GM19239 (cell line): ENCODE results near the gene BBS7.

ENCODE experiments used
- DNase-seq: peaks from one replicate; pipeline ENCODE4 v3.0.0; 2011; ENCODE audit warnings: low spot score; ENCODE audit not compliant: insufficient read length
- FAIRE-seq: peaks from 2 replicates; lab custom pipeline; 2011; peaks lifted over from hg19 to GRCh38; lab: Jason Lieb, UNC

Gene BBS7

DNA sequence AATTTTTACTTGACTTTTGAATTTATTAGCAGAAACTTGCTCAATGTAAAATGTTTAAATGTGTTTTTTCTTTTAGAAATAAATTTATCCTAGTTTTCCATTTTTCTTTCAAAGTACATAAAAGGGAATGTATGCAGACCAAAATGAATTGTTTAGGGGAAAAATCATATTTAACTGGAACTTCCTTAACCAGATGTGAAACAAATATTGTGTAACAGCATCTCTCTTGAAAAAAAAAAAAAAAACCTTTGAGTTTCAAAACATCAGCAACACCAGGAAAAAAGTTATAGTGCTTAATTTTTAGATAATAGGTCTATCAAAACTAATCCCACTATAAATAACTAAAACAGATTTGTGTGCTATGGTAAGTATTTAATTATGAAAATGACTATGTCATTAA lies 32.1 kb downstream of the BBS7 start:
- FAIRE-seq, result no peak
- DNase-seq, result no peak

DNA sequence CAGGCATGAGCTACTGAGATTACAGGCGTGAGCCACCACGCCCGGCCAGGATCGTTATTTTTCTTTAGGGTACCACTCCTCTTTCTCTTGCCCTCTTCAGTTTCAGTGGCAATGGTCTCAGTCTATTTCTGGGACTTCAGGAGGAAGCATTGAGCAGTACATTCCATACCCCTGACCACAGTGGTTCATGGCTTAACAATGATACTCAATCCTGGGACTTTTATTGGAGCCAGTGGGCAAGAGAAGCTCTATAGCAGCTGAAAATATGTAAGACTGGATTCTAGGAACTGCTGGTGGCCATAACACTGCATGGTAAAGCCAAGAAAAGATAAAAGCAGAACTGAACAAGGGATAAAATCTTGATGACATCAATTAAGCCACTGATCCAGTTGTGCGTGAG lies 40.8 kb downstream of the BBS7 start:
- no peak for DNase-seq
- FAIRE-seq, result no peak

DNA sequence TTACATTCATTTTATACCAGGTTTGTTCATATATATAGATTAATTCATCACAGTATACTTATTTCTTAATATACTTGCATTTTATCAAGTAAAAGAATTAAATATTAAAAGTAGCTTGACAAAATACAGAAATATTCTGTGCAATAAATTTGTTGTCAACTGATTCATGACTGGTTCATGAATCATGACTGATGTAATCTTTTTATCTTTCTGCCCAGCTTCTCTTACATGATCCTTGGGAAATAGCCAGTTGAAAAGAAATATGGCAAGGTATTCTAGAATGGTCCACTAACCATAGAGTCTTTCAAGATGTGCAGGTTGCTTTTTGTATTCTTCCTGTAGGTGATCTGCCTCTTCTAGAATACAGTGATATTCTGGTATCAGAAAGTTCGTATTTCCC lies 42.4 kb downstream of the BBS7 start:
- no peak for FAIRE-seq
- DNase-seq, result no peak

- FAIRE-seq (no peak), DNase-seq (no peak)
Measured at GRCh38 chr4:121824950-121825349, 45.3 kb downstream of the BBS7 start.

- no peak for DNase-seq
- no peak for FAIRE-seq
Measured at GRCh38 chr4:121824171-121824527, 46.1 kb downstream of the BBS7 start.

GRCh38 chr4:121823505-121824170 lies 46.6 kb downstream of the BBS7 start, which contains the start of gene CCNA2:
CCNA2 (minus strand) TSS chr4:121823883; CDS start chr4:121823628, 255 bp downstream.
- FAIRE-seq (peak; percentile 99), DNase-seq (peak; percentile 75)

- peak; percentile 94 for FAIRE-seq
Measured at GRCh38 chr4:121822796-121823504, 47.3 kb downstream of the BBS7 start.

GRCh38 chr4:121822047-121822446 lies 48.2 kb downstream of the BBS7 start:
- FAIRE-seq (no peak), DNase-seq (no peak)

More at GRCh38 chr4:121822796-121823504, 47.3 kb downstream of the BBS7 start:
- no peak for DNase-seq

GRCh38 chr4:121819216-121819965 lies 50.9 kb downstream of the BBS7 start:
- DNase-seq (no peak), FAIRE-seq (no peak)

GRCh38 chr4:121818215-121818614 lies 52.1 kb downstream of the BBS7 start:
- FAIRE-seq (no peak), DNase-seq (no peak)

- FAIRE-seq, result no peak
Measured at GRCh38 chr4:121817701-121818100, 52.6 kb downstream of the BBS7 start.

GRCh38 chr4:121817006-121817405 lies 53.3 kb downstream of the BBS7 start:
- DNase-seq (no peak), FAIRE-seq (no peak)

More at GRCh38 chr4:121817701-121818100, 52.6 kb downstream of the BBS7 start:
- DNase-seq, result no peak

DNA sequence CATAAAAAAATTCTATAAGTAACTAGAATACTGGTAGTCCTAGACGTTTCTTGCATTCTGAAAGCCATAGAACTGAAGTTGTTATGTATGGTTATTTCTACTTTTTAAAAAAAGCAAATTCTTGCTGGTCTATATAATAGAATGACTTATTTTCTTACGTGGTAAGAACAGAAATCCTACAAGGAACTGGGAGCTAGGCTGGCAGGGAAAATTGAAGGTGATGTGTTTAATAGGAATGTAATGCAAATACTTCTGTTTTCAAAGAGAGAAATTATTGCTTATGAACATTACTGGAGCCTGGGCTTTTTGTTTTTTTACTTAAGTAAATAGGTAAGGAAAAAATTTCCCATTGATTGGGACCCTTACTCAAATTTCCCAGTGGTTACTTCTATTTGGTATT lies 55.5 kb downstream of the BBS7 start:
- DNase-seq, result no peak
- no peak for FAIRE-seq

DNA sequence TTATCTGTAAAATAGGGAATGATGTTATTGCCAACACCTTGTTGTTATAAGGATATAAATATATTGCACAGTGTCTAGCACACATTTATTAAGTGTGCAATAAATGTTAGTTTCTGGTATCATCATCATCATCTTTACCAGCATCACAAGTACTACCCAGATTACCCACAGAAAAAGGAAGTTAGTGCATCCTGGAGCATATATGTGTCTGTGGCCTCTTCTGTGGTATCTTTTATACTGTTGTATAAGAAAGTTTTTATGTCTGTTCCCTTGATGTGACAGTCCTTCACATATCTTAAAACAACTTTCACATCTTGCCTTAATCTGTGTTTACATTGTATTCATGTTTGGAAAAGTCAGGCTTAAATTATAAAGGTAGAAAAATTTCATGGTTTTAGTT lies 59.2 kb downstream of the BBS7 start:
- DNase-seq (no peak), FAIRE-seq (no peak)

DNA sequence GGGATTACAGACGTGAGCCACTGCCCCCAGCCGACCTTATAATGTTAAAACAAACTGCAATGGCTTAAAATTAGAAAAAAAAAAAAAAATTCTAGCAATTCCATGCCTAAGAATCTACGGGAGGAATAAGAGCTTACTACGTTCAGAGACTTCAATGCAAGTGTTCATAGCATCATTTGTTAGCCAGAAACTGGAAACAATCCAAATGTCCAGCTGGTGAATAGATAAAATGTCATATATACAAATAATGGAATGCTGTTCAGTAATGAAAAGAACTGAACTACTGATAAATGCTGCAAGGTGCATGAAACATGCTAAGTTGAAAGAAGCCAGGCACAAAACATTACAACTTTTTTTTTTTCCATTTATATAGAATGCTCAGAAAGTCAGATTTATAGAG lies 63.9 kb downstream of the BBS7 start:
- DNase-seq (no peak), FAIRE-seq (no peak)

GRCh38 chr4:121801715-121802075 lies 68.6 kb downstream of the BBS7 start:
- FAIRE-seq (peak; percentile 75), DNase-seq (no peak)

DNA sequence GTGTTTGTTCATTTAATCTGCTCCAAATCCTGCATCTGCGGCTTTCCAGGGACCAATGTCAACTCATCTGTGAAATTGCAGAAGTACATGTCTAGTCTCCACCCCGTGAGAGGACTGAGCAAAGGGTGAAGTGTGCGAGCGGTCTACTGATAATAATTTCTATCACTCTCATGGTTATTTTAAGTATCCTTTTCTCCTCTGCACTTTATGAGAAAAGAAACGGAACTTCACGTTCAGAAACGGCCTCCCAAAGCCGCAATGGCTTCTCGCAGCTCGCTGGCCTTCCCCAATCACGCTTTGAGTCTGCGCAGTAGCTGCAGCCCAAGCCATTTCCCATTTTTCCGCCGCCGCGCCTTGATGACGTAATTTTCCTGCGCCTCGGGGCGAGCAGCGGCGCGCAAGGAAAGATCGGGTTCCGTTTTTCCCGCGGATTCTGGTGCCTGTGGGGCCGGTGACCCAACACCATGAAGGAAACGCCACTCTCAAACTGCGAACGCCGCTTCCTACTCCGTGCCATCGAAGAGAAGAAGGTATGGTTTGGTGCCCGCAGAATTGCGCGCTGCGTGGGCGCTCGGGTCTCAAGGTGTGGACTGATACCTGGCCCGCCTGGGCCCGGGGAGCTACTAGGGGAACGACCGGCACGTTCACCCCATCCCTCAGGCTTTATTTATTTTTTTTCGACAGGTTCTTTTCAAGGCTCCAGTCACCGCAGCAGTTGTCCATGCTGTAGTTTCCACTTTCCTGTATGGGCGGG lies 69.1 kb downstream of the BBS7 start, which contains the start of gene EXOSC9:
EXOSC9 (plus strand) TSS at position 363 of the 754 bp plus-strand sequence; CDS start at position 465, 102 bp downstream.
- peak; percentile 51 for DNase-seq
- FAIRE-seq, result peak; percentile 99

- FAIRE-seq, result no peak
- no peak for DNase-seq
Measured at GRCh38 chr4:121800638-121800960, 69.7 kb downstream of the BBS7 start.

- no peak for FAIRE-seq
Measured at GRCh38 chr4:121799867-121800501, 70.3 kb downstream of the BBS7 start.

GRCh38 chr4:121799208-121799823 lies 71.0 kb downstream of the BBS7 start:
- DNase-seq, result no peak
- FAIRE-seq, result peak; percentile 57

More at GRCh38 chr4:121799867-121800501, 70.3 kb downstream of the BBS7 start:
- no peak for DNase-seq
